Fibroblast of the conjunctiva (primary cell): ENCODE data around the gene HOXA10.

ENCODE experiments used
- DNase-seq: peaks from one replicate; pipeline ENCODE4 v3.0.0-alpha.2; 2010; ENCODE audit warnings: low read depth

HOXA10 gene

DNA sequence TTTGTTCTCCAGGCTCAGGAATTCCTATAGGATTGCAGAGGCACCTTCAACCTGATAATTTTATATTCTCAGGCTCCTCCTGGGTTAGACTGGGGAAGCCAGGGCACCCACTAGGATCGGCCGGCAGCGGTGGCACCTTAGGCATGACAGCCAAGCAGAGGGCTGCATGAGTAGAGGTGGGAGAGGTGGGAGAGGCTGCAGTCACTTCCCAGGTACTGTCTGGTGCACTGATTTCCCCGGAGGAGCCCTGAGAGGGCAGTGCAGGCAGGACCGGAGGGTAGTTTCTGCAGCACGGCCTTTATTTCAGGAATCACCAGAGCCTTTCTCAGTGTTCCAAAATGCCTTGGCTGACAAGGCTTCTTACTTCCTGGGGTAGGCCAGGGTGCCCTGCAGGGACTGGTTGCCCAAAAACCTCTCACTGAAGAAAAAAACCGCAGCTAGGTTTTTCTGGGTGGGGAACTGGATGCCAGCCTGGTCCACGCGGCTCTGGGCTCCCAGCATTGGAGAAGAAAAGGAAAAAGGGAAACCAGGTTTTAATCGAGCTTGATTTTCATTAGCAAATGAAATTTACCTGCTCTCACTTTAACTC is 29.3 kb upstream of the HOXA10 start:
- no peak for DNase-seq

DNA sequence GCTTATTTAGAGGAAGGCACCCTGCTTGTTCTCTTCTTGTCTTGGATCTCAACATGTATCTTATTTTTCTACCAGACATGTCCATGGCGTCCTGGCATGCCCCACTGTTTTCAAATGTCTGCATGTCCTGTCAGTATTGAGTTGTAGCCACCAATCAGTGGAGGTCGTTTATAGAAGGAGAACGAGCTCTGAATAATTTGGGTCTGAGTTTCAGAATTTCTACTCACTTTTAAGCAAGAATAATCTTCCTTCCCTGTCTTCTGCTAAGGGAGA is 28.7 kb upstream of the HOXA10 start:
- no peak for DNase-seq

- DNase-seq, result no peak
Observed at GRCh38 chr7:27202018-27202861, 28.1 kb upstream of the HOXA10 start.

GRCh38 chr7:27201580-27202017 is 27.5 kb upstream of the HOXA10 start:
- DNase-seq, result no peak

GRCh38 chr7:27200761-27201579 is 26.9 kb upstream of the HOXA10 start:
- no peak for DNase-seq

DNA sequence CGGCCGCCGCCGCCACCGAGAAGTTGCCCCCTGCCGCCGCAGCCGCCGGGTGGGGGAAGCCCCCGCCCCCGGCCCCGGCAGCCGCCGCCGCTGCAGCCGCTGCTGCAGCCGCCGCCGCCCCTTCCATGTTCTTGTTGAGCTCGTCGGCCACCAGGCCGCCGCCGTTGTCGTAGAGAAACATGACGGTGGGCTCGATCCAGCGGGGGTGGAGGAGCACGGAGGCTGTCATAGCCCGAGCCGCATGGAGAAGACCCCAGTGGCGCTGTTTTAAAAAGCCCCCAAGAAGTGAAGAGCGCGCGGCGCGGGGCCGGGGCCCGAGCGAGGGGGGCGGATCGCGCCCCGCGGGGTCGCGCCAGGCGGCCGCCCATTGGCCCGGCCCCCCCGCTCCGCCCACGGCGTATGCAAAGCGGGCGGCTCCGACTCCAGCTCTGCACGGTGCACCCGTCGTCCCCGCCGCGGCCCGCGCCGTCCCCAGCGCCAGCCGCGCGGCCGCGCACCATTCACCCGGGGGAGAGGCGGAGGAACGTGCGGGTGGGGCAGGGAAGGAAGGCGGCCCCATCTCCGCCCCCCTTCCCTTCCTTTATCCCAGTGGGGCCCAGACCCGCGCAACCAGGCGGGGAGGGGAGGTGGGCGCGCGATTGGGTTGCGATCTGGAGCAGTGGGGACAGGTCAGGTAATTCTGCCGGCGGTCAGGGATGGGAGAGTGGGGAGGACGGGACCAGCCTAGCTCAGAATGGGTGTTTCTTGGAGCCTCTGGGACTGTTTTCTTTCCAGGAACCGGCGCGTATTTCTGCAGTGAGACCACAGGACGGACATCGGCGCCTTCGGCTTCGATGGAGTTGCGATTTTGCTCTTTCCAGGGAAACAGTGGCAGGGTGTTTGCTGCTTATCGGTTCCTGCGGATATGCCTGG is 26.0 kb upstream of the HOXA10 start, which contains the start of gene HOXA13:
HOXA13 (minus strand) TSS at position 243 of the 912 bp plus-strand sequence; CDS start at position 229, 14 bp downstream.
- no peak for DNase-seq

DNA sequence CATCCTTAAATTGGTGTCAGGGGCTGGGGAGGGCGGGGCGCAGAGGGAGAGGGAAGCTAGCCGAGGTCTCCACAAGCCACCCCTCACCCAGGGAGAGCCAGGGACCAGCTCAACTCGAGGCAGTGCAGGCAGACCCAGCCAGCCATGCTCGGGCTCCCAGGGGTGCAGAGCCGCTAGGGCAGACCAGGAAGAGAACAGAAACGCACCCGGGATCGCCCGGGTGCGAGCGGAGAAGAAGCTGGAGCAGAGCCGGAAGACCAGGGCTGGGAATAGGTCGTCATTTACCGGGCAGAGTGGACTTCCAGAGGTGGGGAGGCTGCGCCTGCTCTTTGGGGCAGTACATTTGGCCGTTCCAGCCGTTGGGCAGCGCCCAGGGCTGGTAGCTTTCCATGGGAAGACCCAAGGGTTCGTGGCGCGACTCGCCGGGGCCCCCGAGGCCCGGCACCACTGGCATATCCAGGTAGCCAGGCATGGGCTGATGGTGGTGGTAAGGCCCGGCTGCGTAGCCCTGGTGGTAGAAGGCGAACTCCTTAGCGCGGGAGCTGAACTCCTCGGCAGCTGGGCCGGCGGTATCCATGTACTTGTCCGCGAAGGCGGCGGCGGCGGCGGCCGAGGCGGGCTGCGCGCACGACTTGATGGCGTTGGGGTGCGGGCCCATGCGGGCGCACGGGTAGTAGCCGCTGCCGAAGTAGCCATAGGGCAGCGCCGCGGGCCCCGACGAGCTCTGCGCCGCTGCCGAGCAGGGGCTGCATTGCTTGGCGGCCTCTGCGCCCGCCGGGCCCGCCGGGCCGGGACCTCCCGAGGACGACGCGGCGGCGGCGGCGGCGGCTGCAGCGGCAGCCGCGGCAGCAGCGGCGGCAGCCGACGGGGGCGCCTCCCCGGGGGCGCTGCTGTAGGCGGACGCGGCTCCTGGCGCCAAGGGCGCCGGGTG is 25.0 kb upstream of the HOXA10 start:
- no peak for DNase-seq

GRCh38 chr7:27198138-27198841 is 24.2 kb upstream of the HOXA10 start:
- DNase-seq, result no peak

GRCh38 chr7:27197137-27198042 is 23.3 kb upstream of the HOXA10 start:
- DNase-seq, result no peak

- peak; percentile 64 for DNase-seq
Observed at GRCh38 chr7:27196287-27196767, 22.2 kb upstream of the HOXA10 start.

DNA sequence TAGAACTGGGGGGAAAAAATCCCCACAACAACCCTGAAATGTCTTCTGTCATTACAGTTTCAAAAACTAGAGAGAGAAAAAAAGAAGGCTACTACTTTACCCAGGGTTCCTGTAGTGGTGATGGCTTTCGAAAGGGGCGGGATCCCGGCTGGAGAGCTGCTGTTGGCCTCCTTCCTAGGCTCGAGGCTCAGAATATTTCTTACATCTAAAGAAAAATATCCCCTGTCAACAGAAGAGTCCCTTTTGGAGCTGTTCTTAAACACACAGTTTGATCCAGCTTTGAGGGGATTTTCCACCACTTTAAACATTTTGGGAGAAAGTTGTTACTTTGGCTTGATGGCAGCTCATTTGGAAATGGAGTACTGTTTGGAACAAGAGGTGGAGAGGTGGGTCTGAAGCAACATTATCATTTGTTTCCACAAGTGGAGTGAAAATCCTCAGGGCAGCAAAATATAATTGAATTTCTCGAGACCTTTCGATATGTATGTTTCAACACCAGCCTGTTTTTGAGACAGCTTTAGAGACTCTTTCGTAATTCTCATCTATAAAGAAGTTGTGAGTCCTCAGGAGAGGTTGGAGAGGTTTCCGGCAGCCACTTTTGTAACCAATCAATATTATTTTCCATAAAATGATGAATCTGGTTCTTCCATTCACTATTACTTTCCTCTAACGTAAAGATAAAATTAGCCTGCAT is 20.7 kb upstream of the HOXA10 start:
- no peak for DNase-seq

GRCh38 chr7:27194002-27194352 is 19.9 kb upstream of the HOXA10 start:
- DNase-seq, result no peak

DNA sequence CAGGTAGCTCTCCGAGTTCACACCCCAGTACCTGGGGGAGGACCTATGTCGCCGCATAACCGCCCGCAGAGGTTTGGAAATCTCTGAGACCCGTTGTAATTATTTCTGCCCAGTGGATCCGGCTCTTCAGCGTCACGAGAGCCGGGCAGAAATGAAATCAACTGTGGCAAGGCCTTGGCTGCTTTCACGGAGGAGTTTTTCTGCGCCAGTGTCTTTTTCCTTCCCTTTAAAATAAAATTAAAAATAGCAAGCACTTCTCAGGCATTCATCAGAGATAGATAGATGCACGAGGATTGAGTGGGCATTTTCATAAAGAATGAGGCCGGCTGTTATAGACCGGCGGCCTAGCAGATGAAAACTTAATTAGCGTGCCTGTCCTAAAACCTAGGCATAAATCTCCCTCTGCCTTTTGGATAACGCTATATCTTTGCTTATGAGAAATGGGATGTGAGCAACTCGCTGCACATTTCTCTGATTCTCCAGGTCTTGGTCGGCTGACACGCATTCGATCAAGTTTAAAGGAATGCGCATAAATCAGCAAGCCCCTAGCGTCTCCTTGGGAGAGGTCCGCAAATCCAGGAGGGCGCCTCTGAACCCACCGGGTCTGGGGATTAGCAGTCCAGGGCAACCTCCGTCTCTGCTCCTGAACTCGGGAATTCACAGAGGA is 19.3 kb upstream of the HOXA10 start:
- DNase-seq, result no peak

GRCh38 chr7:27192546-27193334 is 18.6 kb upstream of the HOXA10 start:
- DNase-seq, result no peak

- no peak for DNase-seq
Observed at GRCh38 chr7:27191833-27192545, 17.9 kb upstream of the HOXA10 start.

DNA sequence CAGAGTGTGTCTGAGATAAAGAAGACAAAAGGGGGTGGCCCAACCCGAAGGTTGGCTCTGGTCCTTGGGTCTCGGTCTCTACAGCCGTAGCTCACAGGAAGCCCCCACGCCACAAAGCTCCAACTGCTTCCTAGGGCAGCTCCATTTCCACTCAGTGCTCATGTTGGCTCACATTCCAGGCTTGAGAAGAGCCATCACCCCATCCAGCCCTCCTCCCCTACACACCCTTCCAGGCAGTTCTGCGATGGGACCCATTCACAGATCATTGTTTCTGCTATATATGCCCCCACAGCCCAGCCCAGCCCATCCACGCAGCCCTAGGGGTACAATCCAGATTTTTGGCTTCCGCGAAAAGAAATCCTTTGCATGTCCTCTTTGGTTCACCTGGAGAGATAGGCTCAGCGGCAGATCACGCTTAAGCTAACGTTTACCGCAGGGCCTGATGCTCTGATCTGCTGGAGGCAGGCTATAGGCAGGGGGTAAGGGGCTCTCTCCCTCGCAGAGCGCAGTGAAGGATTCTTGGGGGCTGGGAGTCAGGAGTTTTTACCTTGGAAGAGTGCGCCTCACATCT is 17.1 kb upstream of the HOXA10 start:
- DNase-seq, result no peak
